Stomach smooth muscle (tissue), 2 donors: ENCODE data around the gene TMEM132C.
"Not testable (repeated sequence)": the region's sequence is repeated elsewhere in the genome, so short reads cannot be mapped to it uniquely, and the experiment has no call there.

ENCODE experiments used
- H3K27ac ChIP-seq: one replicate; pipeline ENCODE4 v1.7.0; 2013; ENCODE audit warnings: mild to moderate bottlenecking, low read length, inconsistent platforms
- H3K27me3 ChIP-seq, 2 donors: one replicate each; pipeline ENCODE4 v1.7.0; 2013; ENCODE audit warnings: low read length in 2 of 2; ENCODE audit not compliant: insufficient read depth in 2 of 2, control insufficient read depth in 1 of 2
- H3K36me3 ChIP-seq, 2 donors: one replicate each; pipeline ENCODE4 v1.7.0; 2013; ENCODE audit warnings: low read length in 2 of 2; ENCODE audit not compliant: control insufficient read depth in 2 of 2, insufficient read depth in 2 of 2
- H3K4me1 ChIP-seq: one replicate; pipeline ENCODE4 v1.7.0; 2013; ENCODE audit warnings: low read length; ENCODE audit not compliant: control insufficient read depth, insufficient read depth
- H3K4me3 ChIP-seq, 2 donors: one replicate each; pipeline ENCODE4 v1.7.0; 2013; ENCODE audit warnings: low read length in 2 of 2
- H3K9ac ChIP-seq, 2 donors: one replicate each; pipeline ENCODE4 v1.7.0; 2013; ENCODE audit warnings: low read length in 2 of 2, mild to moderate bottlenecking in 1 of 2
- H3K9me3 ChIP-seq, 2 donors: one replicate each; pipeline ENCODE4 v1.7.0; 2013; ENCODE audit warnings: low read length in 2 of 2; ENCODE audit not compliant: control insufficient read depth in 2 of 2
- donor health status: healthy.
- donor health status: Pancreatic carcinoma.

TMEM132C gene

GRCh38 chr12:128578045-128578444 lies 311.1 kb downstream of the TMEM132C start:
- Histone ChIP-seq H3K27ac (no peak overlapping the region), H3K9ac (no peak overlapping the region), H3K36me3 (no peaks in the 10 kb centered on the region), H3K27me3 (no peaks in the 10 kb centered on the region), H3K4me1 (no peaks in the 10 kb centered on the region), H3K4me3 (no peak overlapping the region), H3K9me3 (peaks cover 2 to 3% of the 10 kb centered on the region in 2 donors)

- Histone ChIP-seq H3K4me1 (no peaks in the 10 kb centered on the region), H3K9me3 (peaks cover 2 to 3% of the 10 kb centered on the region in 2 donors), H3K36me3 (no peaks in the 10 kb centered on the region), H3K27ac (no peak overlapping the region), H3K9ac (no peak overlapping the region), H3K4me3 (no peak overlapping the region), H3K27me3 (no peaks in the 10 kb centered on the region)
Measured at GRCh38 chr12:128581321-128581761, 314.4 kb downstream of the TMEM132C start.

DNA sequence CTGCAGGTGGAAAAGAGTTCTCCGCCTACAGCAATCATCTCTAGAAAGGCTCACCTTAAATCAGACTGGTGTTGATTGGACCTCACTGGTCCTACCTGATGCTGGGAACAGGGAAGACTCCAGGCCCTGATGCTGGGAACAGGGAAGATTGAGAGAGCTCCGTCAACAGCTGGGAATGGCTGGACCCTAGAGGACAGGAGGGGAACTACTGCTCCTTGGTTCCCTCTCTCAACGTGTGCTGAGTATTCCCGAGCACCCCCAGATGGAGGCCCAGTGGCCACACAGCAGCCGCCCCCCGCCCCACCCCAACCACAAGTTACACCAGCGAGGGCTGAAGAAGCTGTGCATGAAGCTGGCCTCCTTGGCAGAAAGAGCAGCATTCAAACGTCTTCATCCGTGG lies 316.5 kb downstream of the TMEM132C start:
- no peaks in the 10 kb centered on the region for H3K4me1 ChIP-seq
- H3K4me3 ChIP-seq, result no peak overlapping the region
- H3K27me3 ChIP-seq, result no peaks in the 10 kb centered on the region
- peaks cover 2 to 3% of the 10 kb centered on the region in 2 donors for H3K9me3 ChIP-seq
- no peak overlapping the region for H3K27ac ChIP-seq
- no peak overlapping the region for H3K9ac ChIP-seq
- no peaks in the 10 kb centered on the region for H3K36me3 ChIP-seq

- Histone ChIP-seq H3K36me3 (no peaks in the 10 kb centered on the region), H3K27ac (no peak overlapping the region), H3K4me1 (no peaks in the 10 kb centered on the region), H3K27me3 (no peaks in the 10 kb centered on the region), H3K9me3 (peaks cover 0 to 2% of the 10 kb centered on the region in 2 donors), H3K4me3 (no peak overlapping the region), H3K9ac (no peak overlapping the region)
Measured at GRCh38 chr12:128586451-128587029, 319.6 kb downstream of the TMEM132C start.

GRCh38 chr12:128587918-128588317 lies 320.9 kb downstream of the TMEM132C start:
- no peaks in the 10 kb centered on the region for H3K9me3 ChIP-seq
- H3K4me1 ChIP-seq, result no peaks in the 10 kb centered on the region
- no peak overlapping the region for H3K4me3 ChIP-seq
- H3K27me3 ChIP-seq, result no peaks in the 10 kb centered on the region
- no peak overlapping the region for H3K27ac ChIP-seq
- H3K36me3 ChIP-seq, result no peaks in the 10 kb centered on the region
- no peak overlapping the region for H3K9ac ChIP-seq

- Histone ChIP-seq H3K27ac (no peak overlapping the region), H3K9ac (no peak overlapping the region), H3K4me3 (no peak overlapping the region), H3K9me3 (no peaks in the 10 kb centered on the region), H3K27me3 (no peaks in the 10 kb centered on the region), H3K4me1 (no peaks in the 10 kb centered on the region), H3K36me3 (no peaks in the 10 kb centered on the region)
Measured at GRCh38 chr12:128592220-128592744, 325.3 kb downstream of the TMEM132C start.

- H3K4me1 ChIP-seq, result no peaks in the 10 kb centered on the region
- H3K9ac ChIP-seq, result no peak overlapping the region
- no peak overlapping the region for H3K27ac ChIP-seq
- no peaks in the 10 kb centered on the region for H3K9me3 ChIP-seq
- no peaks in the 10 kb centered on the region for H3K36me3 ChIP-seq
- H3K4me3 ChIP-seq, result no peak overlapping the region
- H3K27me3 ChIP-seq, result no peaks in the 10 kb centered on the region
Measured at GRCh38 chr12:128594521-128594920, 327.6 kb downstream of the TMEM132C start.

DNA sequence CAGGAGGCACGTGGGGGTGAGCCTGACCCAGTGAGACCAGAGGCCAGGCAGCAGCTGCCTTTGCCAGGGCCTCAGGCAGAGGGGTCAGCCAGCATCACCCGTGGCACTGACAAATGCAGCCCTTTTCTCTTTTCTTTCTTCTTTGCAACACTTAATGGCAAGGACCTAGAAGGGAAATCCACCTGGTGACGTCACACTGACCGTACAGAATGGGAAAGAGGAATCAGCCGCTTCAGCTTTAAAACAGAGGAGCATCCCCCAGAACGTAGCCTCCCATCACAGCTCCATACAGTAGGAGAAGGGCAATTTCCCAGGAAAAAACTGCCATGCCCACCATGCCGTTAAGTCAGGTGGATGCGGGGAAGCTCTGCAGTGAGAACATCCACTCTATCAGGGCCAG lies 328.6 kb downstream of the TMEM132C start:
- H3K9ac ChIP-seq, result no peak overlapping the region
- H3K9me3 ChIP-seq, result no peaks in the 10 kb centered on the region
- no peaks in the 10 kb centered on the region for H3K27me3 ChIP-seq
- no peaks in the 10 kb centered on the region for H3K4me1 ChIP-seq
- no peak overlapping the region for H3K4me3 ChIP-seq
- H3K27ac ChIP-seq, result no peak overlapping the region
- H3K36me3 ChIP-seq, result no peaks in the 10 kb centered on the region

DNA sequence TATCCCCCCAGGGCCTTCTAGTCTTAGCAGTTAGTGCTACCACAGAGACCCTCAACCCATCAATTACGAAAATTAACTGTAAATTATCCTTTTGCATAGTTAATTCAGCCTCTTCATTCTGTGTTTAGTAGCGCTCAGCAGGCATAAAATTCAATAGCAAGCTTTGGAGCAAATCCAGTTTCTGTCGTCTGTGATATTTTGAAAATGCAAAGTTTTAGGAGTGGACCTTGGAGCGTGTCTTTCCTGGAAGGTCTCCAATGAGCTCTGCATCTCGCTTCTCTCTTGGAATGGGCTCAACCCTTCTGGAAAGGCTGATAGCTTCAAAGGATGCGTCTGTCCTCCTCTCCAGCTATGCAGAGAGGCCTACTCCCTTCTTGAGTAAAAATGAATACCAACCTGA lies 333.9 kb downstream of the TMEM132C start:
- Histone ChIP-seq H3K9me3 (no peaks in the 10 kb centered on the region), H3K9ac (no peak overlapping the region), H3K36me3 (no peaks in the 10 kb centered on the region), H3K27me3 (no peaks in the 10 kb centered on the region), H3K27ac (no peak overlapping the region), H3K4me1 (no peaks in the 10 kb centered on the region), H3K4me3 (no peak overlapping the region)

DNA sequence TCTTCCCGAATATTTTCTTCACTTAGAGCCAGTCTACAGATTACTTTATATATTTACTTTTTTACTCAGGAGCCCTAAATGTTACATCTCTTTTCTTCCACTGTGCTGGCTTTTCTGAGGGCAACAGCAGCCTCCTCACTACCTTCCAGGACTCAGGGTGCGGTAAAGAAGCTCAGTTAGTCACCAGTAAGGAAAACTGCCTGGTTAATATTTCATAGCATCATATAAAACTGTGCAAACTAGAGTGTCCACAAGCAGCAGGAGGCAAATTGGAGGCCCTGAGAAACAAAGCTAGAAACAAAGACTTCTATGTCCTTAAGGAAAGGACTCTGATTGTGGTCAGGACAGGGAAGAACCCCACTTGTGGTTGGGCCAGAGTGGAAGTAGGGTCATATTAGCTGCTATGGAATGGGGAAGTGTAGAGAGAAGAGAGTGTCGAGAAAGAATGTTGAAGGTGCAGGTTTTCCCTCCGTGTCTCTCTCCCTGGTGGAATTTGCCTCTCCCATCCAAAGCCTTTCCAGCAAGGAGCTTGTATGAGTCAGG lies 336.7 kb downstream of the TMEM132C start:
- Histone ChIP-seq H3K4me3 (no peak overlapping the region), H3K9ac (no peak overlapping the region), H3K27ac (no peak overlapping the region), H3K36me3 (no peaks in the 10 kb centered on the region), H3K9me3 (no peaks in the 10 kb centered on the region), H3K4me1 (no peaks in the 10 kb centered on the region), H3K27me3 (no peaks in the 10 kb centered on the region)

DNA sequence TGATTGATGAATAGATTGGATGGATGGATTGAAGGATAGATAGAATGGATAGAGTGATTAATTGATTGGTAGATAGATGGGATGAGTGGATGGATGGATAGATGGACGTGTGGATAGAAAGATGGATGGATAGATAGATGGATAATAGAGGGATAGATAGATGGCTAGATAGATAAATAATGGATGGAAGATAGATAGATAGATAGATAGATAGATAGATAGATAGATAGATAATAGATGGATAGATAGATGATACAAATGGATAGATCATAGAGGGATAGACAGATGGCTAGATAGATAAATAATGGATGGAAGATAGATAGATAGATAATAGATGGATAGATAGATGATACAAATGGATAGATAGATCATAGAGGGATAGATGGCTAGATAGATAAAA lies 337.2 kb downstream of the TMEM132C start:
- H3K27ac ChIP-seq, H3K27me3 ChIP-seq, H3K36me3 ChIP-seq, H3K4me1 ChIP-seq, H3K4me3 ChIP-seq, H3K9ac ChIP-seq, H3K9me3 ChIP-seq: not testable (repeated sequence)
